ENCODE data around the gene SMAD3.

Gene SMAD3

DNA sequence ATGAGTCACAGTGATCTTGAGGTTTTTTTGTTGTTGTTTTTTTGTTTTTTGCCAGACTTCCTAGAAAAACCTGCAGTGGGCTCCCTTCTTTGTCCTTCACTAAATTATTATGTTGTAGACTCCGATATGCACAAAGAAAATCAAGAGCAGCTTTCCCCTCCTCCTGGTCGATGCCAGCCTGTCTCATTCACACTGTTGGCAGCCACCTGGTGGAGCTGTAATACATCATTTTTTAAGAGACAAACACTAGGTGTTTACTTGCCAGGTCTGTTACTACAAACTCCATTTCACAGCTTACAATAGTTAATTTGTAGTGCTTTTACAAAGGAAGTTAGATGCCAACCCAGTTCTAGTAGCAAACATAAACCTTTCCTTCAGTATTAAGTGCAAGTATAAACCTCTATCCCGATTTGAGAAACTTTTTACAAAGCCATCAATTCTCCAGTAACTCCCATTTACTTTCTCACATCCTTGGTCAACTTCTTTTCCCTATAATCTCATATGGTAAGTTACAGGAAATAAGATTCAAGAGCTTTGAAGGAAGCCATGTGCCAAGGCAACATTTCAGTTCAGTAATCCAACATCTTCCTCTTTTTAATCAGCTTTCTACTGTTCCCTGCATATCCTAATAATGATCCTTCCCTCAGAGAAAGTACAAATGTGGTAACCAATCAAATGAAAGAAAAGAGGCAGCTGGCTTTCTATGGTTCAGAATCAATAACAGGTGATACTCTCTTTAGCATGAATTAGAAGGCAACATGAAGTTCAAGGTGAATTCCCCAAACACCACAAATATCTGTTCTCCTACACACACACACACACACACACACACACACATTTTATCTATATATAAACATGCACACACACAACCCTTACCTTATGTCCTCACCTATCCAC, 175.1 kb downstream of the SMAD3 start:
- DNase-seq (ENCODE audit: low read depth), result no peak

- DNase-seq (ENCODE audit: low read depth), result no peak
Measured at GRCh38 chr15:67241132-67241855, 175.9 kb downstream of the SMAD3 start.

DNA sequence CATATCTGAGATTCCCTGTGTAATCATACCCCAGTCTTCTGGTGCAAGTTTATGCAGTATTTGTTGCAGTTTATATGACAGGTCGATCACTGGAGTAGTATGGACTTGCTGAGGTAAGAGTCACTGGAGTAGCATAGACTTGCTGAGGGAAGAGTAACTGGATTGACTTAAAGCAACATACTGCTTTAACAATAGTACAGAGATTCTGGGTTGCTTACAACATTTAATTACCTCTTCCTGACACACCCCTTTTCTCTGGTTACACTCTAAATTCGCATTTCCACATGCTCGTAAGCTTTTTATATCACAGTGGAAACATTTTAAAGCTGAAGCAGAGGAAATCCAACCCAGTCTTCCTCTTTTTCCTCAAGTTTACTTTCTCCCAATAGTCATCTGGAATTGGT, 177.3 kb downstream of the SMAD3 start:
- DNase-seq (ENCODE audit: low read depth), result no peak
